Rectal smooth muscle tissue (tissue), 1 donor: ENCODE data around the gene STAT3.
"Not testable (repeated sequence)": the region's sequence is repeated elsewhere in the genome, so short reads cannot be mapped to it uniquely, and the experiment has no call there.

Experiments
- H3K27ac ChIP-seq: one replicate; pipeline ENCODE4 v1.7.0; 2013; ENCODE audit warnings: low read depth, low read length, inconsistent platforms
- H3K27me3 ChIP-seq: one replicate; pipeline ENCODE4 v1.7.0; 2013; ENCODE audit warnings: low read length; ENCODE audit not compliant: control insufficient read depth, insufficient read depth
- H3K36me3 ChIP-seq: one replicate; pipeline ENCODE4 v1.7.0; 2013; ENCODE audit warnings: low read length; ENCODE audit not compliant: control insufficient read depth, insufficient read depth
- H3K4me1 ChIP-seq: one replicate; pipeline ENCODE4 v1.7.0; 2013; ENCODE audit warnings: low read length; ENCODE audit not compliant: control insufficient read depth, insufficient read depth
- H3K4me3 ChIP-seq: one replicate; pipeline ENCODE4 v1.7.0; 2013; ENCODE audit warnings: low read length
- H3K9ac ChIP-seq: one replicate; pipeline ENCODE4 v1.7.0; 2013; ENCODE audit warnings: low read length

STAT3 gene

DNA sequence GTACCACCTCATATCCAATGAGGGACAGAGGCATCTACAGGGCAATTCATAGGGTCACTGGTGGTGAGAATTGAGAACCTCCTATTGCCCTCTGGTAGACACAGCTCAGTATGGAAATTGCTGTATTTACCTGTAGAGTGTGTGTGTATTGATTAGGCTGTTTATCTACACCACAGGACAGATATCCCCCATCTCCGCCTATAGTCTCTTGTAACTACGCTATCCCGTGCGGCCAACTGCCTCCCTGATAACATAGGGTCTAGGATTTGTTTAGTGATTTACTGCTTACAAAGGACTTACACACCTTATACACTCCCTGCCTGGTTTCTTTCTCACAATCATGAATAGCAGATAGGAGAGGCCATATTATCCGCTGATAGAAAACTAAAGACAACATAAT is 1.7 kb upstream of the STAT3 start:
- Histone ChIP-seq H3K9ac (no peak overlapping the region), H3K27ac (no peak overlapping the region), H3K4me1 (peaks cover 3% of the 10 kb centered on the region), H3K36me3 (no peaks in the 10 kb centered on the region), H3K27me3 (no peaks in the 10 kb centered on the region), H3K4me3 (no peak overlapping the region)

DNA sequence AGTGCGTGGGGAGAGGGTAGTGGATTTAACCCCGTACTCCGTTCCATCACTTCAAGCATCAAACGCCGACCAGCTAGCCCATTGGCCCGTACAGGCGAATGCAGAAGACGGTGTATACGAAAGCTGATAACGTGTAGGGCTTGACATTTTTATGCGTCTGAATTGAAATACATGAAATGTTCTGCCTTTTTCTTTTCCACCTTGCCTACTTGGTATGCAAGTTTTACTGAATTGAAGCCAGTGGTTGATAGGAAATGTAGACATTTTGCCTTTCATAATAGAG is 834 bp upstream of the STAT3 start:
- Histone ChIP-seq H3K4me1 (peaks cover 3% of the 10 kb centered on the region), H3K9ac (peak overlapping the region; percentile 87), H3K36me3 (no peaks in the 10 kb centered on the region), H3K27me3 (no peaks in the 10 kb centered on the region), H3K4me3 (peak overlapping the region; percentile 83), H3K27ac (peak overlapping the region; percentile 99)

DNA sequence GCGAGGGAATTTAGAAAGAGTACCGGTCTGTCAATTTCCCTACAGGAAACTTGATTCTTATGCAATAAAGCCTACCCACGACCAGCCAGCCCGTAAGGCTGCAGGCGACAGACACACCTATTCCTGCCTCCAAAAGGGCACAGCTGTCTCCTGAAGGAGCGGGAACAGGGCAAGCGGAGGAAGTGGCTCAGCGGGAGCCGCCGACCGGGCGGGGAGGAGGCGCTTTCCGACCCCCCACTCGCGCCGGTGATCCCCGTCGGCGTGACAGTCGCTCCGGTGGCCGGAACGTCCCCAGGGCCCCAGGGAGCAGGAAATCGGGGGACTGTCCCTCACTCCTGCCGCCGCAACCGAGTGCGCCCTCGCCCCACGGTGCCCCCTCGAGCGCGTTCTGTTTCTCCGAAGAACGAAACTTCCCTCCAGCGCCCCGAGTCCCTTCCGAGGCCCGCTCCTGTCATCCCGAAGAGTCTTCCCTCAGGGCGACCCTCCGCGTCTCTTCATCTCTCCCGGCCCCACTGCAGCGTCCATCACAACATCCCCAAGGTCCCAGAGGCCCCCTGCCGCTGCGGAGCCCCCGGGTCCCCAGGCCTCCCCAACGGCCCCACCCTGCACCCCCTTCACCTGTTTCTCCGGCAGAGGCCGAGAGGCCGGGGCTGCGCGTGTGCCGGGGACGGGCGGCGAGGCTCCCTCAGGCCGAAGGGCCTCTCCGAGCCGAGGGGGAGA is 421 bp downstream of the STAT3 start:
- H3K27ac ChIP-seq: peak overlapping the region; percentile 99
- peak overlapping the region; percentile 96 for H3K9ac ChIP-seq
- H3K4me1 ChIP-seq: peaks cover 3% of the 10 kb centered on the region
- H3K27me3 ChIP-seq: no peaks in the 10 kb centered on the region
- peak overlapping the region; percentile 84 for H3K4me3 ChIP-seq
- no peaks in the 10 kb centered on the region for H3K36me3 ChIP-seq

DNA sequence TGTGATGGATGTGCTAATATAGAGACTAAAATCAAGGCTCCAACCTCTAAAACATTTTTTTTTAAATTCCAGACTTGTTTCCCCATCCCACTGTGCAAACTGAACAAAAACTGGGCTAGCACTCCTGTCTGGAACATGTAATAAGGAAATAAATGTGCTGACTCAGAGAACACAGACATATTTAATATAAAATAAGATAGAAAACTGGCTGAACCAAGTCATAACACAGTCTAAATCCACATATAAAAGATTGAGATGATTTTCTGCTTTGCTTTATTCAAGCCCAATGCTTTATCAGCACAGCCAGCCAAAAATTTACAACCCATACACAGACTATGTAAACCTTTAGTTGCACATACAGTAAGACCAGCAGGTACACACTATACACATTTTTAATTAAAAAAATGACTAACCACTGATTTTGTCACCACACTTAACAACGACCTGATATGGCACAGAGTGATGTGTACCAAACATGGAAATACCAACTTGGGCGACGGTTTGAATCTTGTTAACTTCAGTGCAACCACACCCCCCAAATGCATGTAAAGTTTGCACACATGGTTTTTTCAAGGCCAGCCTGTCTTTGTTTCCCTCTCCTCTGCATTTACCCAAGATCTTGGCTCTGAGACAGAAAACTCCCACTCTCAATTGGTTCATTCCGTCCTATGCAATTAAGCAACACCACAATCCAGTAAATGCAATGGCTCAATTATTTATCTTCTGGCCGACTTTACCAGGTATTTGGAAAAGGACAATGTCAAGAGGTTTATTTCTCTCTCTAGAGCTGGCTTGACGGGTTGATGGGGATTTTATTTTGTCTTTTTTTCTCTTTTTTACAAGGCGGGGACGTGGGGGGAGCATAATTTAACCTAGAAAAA is 1.2 kb downstream of the STAT3 start:
- peak overlapping the region; percentile 96 for H3K9ac ChIP-seq
- H3K4me3 ChIP-seq: peak overlapping the region; percentile 84
- no peaks in the 10 kb centered on the region for H3K36me3 ChIP-seq
- peaks cover 3% of the 10 kb centered on the region for H3K4me1 ChIP-seq
- no peaks in the 10 kb centered on the region for H3K27me3 ChIP-seq
- peak overlapping the region; percentile 99 for H3K27ac ChIP-seq

DNA sequence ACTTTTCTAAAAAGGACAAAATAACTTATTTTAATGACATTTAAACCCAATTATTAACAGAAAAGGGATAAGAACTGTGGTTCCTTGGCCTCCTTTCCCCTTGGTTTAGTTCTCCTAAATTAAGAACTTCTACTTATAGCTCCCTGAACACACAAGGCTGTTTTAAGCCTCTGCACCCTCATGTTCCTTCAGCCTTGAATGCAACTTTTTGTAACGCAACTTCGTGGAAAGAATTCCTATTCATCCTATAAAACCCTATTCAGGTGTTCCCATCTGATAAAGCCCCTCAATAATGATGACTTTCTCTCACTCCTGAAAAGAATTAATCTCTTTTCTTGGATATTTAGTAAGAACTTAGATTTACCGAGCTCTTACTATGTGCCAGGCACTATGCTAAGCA is 6.3 kb downstream of the STAT3 start:
- H3K27me3 ChIP-seq: no peaks in the 10 kb centered on the region
- H3K27ac ChIP-seq: no peak overlapping the region
- peaks cover 16% of the 10 kb centered on the region for H3K4me1 ChIP-seq
- no peaks in the 10 kb centered on the region for H3K36me3 ChIP-seq
- no peak overlapping the region for H3K4me3 ChIP-seq
- H3K9ac ChIP-seq: no peak overlapping the region

DNA sequence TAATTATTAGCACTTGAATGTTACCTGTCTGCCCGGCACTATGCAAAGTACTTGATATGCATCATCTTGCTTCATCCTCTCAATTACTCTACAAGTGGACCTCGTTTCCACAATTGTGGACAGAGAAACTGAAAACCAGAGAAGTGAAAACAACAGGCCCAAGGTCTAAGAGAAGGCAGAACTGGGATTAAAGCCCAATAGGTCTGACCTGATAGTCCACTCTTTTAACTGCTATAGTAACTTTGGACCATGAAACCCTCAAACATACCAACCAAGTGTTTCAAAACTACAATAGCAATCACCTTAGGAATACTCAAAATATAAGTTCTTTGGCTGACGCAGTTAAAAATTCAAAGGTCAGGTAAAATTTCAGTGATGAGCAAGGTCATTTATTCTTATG is 7.3 kb downstream of the STAT3 start:
- peaks cover 13% of the 10 kb centered on the region for H3K4me1 ChIP-seq
- H3K27ac ChIP-seq: no peak overlapping the region
- no peaks in the 10 kb centered on the region for H3K27me3 ChIP-seq
- no peak overlapping the region for H3K4me3 ChIP-seq
- H3K9ac ChIP-seq: no peak overlapping the region
- H3K36me3 ChIP-seq: no peaks in the 10 kb centered on the region

DNA sequence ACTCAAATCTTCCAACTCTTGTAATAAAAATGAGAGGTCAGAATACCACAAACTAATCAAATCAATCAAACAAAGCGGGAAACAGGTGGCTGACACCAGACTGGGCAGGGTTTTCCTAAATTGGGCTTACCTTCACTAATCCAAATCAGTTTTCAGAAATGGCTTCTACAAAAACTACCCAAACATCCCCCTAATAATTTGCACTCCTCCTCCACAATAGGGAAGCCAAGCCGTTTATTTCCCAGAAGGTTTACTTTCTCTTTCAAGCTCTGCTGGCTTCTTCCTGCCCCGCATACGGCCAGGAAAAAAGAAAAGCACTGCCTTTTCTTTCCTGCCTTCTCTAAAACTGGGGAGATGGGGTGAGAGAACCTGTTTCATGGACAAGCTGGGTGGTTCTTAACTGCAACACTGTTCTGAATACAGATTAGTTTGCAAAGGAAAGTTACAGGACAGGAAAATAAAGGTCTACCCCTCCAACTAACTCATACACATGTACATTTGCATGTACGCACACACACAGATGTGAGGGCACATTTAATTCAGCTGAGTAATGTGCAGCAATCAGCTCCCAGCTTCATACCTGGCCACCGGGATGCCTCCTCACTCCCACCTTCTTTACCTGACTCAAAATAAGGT is 9.2 kb downstream of the STAT3 start:
- peak overlapping the region; percentile 43 for H3K9ac ChIP-seq
- peaks cover 13% of the 10 kb centered on the region for H3K4me1 ChIP-seq
- no peaks in the 10 kb centered on the region for H3K27me3 ChIP-seq
- H3K27ac ChIP-seq: peak overlapping the region; percentile 71
- no peaks in the 10 kb centered on the region for H3K36me3 ChIP-seq
- H3K4me3 ChIP-seq: peak overlapping the region; percentile 55

DNA sequence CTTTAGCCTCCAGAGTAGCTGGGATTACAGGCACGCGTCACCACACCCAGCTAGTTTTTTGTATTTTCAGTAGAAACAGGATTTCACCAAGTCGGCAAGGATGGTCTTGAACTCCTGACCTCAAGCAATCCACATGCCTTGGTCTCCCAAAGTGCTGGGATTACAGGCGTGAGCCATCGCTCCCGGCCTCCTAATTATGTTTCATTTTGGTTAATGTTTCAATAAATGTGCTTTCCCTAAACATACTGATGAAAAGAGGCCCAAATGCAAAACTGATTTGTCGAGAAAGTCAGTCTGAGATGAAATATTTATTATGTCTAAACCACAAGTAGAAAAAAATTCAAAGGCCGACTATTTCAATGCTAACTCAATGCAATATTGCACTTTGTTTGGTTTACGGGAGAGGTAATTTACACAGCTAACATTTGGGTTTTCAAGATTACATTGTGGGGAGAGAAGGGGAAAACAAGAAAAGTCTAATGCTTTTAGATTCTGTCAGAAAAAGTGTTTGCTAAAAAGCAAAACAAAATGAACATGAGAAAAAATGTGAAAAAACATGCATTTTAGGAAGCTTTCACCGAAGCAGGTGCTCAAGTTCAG is 9.8 kb downstream of the STAT3 start:
- Histone ChIP-seq H3K4me1 (peaks cover 13% of the 10 kb centered on the region), H3K27me3 (no peaks in the 10 kb centered on the region), H3K36me3 (no peaks in the 10 kb centered on the region), H3K27ac (peak overlapping the region; percentile 71), H3K9ac (no peak overlapping the region), H3K4me3 (peak overlapping the region; percentile 55)

DNA sequence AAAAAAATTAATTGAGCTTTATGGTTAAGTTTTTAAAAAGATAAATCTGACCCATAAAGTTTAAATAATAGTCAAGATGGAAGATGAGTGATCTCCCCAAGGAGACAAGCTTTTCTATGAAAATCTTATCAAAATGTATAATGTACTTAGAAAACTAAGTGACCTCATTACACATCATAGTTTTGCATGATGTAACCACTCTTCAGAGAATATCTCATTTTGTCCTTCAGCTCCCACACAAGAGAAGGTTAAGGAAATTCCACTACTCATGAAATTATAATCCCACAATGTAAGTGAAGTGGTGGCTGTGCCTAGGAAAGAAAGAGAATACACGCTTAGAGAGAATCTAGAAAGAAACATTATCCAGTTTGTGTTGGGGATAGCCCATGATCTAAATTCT is 14.3 kb downstream of the STAT3 start:
- H3K27me3 ChIP-seq: no peaks in the 10 kb centered on the region
- H3K36me3 ChIP-seq: no peaks in the 10 kb centered on the region
- peaks cover 10% of the 10 kb centered on the region for H3K4me1 ChIP-seq
- H3K4me3 ChIP-seq: no peak overlapping the region
- H3K9ac ChIP-seq: no peak overlapping the region
- no peak overlapping the region for H3K27ac ChIP-seq

DNA sequence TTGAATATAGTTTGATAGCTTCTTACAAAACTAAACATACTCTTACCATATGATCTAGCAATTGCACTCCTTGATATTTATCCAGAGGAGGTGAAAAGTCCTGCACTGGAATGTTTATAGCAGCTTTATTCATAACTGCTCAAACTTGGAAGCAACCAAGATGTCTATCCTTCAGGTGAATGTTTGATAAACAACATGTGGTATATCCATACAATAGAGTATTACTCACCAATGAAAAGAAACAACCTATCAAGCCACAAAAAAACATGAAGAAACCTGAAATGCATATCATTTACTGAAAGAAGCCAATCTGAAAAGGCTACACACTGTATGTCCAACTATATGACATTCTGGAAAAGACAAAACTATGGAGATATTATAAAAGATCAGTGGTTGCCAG is 16.1 kb downstream of the STAT3 start:
- Histone ChIP-seq H3K4me1 (peaks cover 2% of the 10 kb centered on the region), H3K36me3 (no peaks in the 10 kb centered on the region), H3K27ac (no peak overlapping the region), H3K4me3 (no peak overlapping the region), H3K27me3 (no peaks in the 10 kb centered on the region), H3K9ac (no peak overlapping the region)

DNA sequence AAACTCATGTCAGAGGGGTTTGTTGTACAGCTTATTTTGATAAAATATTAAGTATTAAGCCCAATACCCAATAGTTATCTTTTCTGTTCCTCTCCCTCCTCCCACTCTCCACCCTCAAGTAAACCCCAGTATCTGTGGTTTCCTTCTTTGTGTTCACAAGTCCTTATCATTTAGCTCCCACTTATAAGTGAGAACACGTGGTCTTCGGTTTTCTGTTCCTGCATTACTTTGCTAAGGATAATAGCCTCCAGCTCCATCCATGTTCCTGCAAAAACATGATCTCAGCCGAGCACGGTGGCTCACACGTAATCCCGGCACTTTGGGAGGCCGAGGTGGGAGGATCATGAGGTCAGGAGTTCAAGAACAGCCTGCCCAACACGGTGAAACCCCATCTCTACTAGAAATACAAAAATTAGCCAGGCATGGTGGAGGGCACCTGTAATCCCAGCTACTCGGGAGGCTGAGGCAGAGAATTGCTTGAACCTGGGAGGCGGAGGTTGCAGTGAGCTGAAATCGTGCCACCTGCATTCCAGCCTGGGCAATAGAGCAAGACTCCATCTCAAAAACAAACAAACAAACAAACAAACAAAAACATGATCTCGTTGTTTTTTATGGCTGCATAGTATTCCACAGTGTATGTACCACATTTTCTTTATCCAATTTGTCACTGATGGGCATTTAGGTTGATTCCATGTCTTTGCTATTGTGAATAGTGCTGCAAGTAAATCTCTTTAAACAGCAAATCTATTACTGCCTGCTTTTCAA is 19.3 kb downstream of the STAT3 start:
- not testable (repeated sequence) for H3K4me1 ChIP-seq

DNA sequence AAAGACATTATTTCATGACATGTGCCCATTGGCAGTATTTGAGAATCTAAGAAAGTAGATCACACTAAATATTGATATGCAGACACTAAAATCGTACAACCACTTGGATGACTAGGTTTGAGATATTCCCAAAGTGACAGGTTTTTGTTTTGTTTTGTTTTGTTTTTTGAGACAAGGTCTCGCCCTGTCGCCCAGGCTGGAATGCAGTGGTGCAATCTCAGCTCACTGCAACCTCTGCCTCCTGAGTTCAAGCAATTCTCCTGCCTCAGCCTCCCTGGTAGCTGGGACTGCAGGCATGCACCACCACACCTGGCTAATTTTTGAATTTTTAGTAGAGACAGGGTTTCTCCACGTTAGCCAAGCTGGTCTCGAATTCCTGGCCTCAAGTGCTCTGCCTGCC is 19.9 kb downstream of the STAT3 start:
- not testable (repeated sequence) for H3K9ac ChIP-seq, H3K27me3 ChIP-seq, H3K4me1 ChIP-seq, H3K36me3 ChIP-seq, H3K4me3 ChIP-seq, H3K27ac ChIP-seq

More for the DNA sequence above, 19.3 kb downstream of the STAT3 start:
- H3K36me3 ChIP-seq, H3K9ac ChIP-seq, H3K4me3 ChIP-seq, H3K27me3 ChIP-seq, H3K27ac ChIP-seq: not testable (repeated sequence)
